Measurements from ENCODE around the gene HNRNPK.

HNRNPK gene

DNA sequence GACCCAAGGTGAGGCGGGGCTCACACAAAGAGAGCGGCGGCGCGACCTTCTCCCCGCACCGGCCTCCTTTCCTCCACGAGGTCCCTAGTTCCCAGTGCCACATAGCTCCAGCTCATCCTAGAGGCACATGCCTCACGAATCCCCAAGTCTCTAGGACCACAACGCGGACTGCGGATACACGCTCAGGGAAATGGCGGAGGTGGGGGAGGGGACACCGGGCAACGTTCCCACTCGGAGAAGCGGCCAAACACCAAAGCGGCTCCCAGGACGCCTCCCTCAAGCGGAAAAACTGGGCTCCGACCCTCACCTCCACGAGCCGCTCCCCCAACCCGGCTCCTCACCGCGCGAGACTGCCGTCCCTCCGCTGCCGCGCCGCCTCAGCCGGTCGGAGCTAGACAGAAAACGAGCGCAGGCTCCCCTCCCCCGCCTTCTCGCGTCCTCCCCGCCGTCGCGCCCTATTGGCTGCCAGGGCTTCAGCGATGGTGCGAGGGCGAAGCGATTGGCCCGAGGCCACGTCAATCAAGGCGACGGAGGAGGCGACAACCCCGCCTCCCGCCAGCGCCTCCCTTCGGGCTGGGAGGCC is at the start of gene HNRNPK:
Gene HNRNPK, minus strand, starts transcription at position 404 of the 583 bp plus-strand sequence. CDS start 1,963 bp downstream, outside the sequence.
- DNase-seq (ENCODE audit: low read depth) = peak; percentile 98

DNA sequence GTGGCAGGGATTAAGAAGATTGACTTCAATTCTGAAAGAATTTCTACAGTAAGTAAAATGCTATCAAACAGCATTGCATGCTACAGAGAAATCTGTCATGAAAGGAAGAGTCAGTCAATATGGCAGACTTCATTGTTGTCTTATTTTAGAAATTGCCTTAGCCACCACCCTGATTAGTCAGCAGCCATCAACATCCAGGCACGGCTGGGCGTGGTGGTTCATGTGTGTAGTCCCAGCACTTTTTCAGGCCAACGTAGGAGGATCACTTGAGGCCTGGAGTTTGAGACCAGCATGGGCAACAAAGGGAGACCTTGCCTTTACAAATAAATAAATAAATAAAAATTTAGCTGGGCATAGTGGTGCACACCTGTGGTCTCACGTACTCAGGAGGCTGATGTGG is 47.2 kb upstream of the HNRNPK start:
- no peak for DNase-seq (ENCODE audit: low read depth)

DNA sequence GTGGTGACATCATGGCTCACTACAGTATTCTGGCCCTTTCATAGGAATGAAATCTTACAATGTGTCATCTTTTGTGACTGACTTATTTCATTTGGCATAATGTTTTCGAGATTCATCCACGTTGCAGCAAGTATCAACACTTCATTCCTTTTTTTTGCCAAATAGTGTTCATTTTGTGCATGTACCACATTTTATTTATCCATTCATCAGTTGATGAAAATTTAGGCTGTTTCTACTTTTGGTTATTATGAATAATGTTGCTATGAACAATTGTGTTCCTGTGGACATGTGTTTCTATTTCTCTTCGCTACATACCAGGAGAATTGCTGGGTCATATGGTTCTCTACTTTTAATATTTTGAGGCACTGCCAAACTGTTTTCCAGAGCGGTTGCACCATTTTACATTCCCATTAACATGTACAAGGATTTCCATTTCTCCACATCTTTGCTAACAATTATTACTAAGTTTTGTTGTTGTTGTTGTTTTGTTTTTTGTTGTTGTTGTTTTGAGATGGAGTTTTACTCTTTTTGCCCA is 44.1 kb upstream of the HNRNPK start:
- no peak for DNase-seq (ENCODE audit: low read depth)

DNA sequence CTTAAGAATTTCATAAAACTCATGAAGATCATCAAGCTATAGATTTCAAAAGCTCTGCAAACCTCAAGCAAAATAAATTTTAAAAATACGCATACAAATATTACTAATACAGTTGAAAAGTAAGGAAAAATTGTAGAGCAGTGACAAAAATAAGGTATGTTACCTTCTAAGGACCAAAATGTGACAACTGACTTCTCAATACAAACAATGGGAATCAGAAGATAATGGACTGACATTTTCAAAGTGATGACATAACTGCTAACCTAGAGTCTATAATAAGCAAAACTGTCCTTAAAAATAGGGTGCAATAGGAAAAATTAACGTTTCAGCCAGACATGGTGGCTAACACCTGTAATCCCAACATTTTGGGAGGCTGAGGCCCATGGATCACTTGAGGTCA is 27.6 kb upstream of the HNRNPK start:
- no peak for DNase-seq (ENCODE audit: low read depth)

DNA sequence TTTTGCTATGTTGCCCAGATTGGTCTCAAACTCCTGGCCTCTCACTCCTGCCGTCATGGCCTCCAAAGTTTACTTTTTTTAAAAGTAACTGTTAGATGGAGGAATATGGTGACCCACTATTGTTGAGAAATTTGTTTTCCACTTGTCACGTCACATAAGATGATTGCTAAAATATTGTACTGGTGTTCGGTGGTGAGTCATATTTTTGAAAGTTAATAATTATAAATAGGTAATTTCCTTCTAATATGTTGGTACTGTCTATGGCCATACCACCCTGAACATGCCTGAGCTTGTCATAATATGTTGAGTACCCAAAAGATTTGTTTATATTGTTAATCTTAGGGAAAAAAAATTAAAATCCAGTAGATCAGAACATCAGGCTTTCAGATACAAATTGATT is 23.2 kb upstream of the HNRNPK start:
- DNase-seq (ENCODE audit: low read depth) = no peak

DNA sequence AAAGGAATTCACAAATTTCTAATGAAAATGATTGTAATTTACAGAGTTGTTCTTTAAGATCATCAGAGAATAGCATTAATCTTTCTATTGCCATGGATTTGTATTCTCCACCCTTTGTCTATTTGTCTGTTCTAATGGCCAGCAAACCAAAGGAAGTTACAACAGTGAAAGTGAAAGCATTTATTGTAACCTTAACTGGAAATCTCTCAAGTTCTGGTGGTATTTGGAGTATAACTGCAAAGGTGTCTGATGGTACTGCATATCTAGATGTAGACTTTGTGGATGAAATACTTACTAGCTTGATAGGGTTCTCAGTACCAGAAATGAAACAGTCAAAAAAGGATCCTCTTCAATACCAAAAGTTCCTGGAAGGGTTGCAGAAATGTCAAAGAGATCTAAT is 22.3 kb upstream of the HNRNPK start:
- peak; percentile 53 for DNase-seq (ENCODE audit: low read depth)

DNA sequence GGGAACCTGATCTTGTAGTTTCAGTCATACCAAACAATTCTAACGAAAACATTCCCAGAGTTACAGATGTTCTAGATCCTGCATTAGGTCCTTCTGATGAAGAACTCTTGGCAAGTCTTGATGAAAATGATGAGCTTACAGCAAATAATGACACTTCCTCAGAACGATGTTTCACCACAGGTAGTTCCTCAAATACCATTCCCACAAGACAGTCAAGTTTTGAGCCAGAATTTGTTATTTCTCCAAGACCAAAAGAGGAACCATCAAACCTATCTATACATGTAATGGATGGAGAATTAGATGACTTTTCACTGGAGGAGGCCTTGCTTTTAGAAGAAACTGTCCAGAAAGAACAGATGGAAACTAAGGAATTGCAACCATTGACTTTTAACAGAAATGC is 21.6 kb upstream of the HNRNPK start:
- no peak for DNase-seq (ENCODE audit: low read depth)

DNA sequence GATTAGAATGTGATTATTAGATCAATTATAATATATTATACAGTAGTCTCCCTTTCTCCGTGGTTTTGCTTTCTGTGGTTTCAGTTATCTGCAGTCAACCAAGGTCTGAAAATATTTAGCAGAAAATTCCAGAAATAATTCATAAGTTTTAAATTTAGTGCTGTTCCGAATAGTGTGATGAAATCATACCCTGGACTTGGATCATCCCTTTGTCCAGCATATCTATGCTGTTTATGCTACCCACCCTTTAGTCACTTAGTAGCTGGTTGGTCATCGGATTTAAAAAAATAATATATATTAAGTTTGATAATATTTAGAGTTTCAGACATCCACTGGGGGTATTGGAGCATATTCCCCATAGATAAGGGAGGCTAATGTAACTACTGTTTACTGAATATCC is 20.2 kb upstream of the HNRNPK start:
- DNase-seq (ENCODE audit: low read depth) = peak; percentile 19

DNA sequence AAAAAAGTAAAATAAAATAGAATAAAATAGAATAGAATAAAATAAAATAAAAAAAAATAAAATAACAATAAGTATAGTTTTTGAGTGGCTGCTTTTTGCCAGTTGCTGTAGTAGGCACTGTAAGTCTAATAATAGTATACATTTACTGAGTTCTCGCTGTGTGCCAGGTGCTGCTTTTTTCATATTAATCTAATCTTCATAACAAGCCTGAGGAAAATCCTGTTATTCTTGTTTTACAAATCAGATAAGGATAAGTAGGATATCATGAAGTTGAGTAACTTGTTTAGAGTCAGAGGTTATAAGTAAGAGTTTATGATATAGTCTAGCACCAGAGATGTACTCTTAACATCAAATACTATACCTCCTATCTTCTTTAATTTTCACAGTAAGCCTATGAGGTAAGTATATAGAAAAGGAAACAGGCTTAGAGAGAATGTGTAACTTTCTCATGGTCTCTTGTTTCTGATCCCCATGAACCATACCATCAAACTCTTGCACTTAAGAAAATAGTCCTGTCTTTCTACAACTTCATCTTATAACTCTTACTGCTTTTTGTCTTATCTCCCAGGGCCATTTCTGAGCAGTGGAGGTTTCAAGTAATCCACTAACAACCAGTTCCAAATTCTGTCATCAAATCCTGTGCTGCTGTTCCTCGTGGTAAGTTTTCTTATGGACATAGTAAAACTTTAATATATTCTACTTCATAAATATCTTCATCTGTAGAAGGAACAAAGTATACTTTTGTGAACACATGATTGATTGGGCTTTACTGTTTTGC is 19.3 kb upstream of the HNRNPK start:
- DNase-seq (ENCODE audit: low read depth) = no peak

DNA sequence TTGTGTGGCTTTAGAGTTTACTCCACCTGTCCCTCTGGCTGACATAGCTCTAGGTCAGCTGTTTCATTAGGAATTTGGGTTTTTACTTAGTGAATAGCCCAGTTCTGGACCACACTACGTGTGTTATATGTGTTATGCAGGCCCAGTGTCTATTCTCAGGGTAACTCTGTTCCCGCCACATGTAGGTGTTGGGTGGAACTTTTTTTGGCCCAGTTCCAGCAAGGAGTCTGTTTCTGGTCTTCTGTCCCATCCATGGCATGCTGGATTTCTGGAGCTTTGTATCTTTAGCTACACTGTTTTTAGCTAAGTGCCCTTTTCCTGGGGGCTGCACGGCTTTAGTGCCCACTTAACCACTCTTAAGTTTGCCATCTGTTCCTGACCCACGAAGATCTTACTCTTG is 16.1 kb upstream of the HNRNPK start:
- DNase-seq (ENCODE audit: low read depth) = no peak

DNA sequence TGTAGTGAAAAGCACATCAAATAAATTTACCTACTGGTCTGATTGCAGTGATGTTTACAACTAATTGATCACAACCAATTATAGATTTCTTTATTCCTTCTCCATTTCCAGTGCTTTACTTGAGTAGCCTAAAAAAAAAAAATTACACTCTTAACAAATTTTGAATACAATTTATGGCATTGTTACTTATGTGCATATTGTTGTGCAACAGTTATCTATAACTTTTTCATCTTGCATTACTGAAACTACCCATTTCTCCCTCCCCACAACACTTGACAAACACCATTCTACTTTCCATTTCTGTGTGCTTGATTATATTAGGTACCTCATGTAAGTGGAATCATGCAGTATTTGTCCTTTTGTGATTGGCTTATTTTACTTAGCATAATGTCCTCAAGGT is 12.9 kb upstream of the HNRNPK start:
- DNase-seq (ENCODE audit: low read depth) = no peak

DNA sequence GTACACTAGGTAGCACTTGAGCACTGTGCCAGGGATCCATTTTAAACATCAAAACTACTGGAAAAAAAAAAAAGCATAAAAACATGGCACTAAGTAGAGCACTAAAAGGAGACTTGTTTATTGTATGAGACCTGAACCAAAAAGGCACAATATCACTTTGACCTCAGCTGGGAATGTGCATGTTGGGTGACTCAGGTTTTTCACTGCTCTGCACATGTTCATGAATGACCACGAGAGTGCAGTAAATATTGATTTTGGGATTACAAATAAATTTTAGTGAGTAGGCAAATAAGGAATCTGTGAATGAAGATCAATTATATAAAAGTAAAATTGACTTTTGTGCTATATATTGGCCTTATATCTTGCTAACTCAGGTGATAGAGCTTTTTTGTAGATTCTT is 12.4 kb upstream of the HNRNPK start:
- peak; percentile 58 for DNase-seq (ENCODE audit: low read depth)

DNA sequence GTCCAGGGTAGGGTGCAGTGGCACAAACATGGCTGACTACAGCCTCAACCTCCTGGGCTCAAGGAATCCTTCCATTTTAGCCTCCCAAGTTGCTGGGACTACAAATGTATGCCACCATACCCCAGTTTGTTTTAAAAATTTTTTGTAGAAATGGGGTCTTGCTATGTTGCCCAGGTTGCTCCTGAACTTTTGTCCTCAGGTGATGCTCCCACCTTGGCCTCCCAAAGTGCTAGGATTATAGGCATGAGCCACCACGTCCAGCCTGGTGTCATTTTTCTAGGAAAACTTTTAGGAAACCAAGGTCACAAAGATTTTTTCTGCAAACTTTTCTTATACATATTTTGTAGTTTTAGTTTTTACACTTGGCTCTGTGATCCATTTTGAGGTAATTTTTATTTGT is 11.3 kb upstream of the HNRNPK start:
- no peak for DNase-seq (ENCODE audit: low read depth)

DNA sequence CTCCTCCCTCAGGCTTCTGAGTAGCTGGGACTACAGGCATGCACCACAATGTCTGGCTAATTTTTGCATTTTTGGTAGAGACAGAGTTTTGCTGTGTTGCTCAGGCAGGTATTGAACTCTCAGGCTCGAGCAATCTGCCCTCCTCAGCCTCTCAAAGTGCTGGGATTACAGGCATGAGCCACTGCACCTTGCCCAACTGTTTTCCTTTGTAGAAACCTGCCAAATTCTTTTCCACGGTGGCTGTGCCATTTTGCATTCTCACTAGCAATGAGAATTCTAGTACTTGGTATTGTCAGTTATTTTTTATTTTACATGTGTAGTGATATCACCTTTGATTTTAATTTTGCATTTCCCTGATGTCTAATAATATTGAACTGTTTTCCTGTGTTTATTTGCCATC is 8.4 kb upstream of the HNRNPK start:
- no peak for DNase-seq (ENCODE audit: low read depth)

DNA sequence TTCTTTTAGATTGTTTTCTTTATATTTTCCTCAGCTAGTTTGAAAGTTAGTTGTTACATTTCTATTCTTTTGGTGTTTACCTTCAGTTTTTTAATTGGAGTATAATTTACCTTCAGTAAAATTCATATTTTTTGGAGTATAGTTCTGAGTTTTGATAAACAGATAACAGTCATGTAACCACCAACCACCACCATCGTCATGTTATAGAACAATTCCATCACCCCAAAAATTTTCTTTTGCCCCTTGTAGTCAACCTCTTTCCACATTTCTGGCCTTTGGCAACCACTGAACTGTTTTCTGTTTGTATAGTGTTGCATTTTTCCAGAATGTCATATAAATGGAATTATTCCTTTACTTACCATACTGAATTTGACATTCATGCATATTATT is 7.4 kb upstream of the HNRNPK start:
- no peak for DNase-seq (ENCODE audit: low read depth)

DNA sequence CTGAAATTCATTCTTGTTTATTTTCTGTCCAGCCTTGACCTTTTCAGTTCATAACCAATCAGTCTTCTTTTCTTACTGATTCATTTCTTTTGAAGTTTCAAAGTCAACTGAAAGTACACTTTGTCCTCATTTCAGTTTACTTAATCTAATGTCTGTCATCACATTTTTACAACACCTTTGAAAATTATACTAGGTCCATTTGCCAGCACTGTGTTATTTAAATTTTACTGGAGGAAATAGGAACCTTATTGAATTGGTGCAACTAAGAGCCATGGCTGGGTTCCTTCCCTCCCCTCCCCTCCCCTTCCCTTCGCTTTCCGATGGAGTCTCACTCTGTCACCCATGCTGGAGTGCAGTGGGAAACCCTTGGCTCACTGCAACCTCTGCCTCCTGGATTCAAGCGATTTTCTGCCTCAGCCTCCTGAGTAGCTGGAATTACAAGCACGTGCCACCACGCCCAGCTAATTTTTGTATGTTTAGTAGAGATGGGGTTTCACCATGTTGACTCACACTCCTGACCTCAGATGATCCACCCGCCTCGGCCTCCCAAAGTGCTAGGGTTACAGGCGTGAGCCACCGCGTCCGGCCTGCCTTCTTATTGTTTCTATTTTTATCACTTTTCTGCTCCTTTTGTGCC is 6.9 kb upstream of the HNRNPK start:
- DNase-seq (ENCODE audit: low read depth) = peak; percentile 56

DNA sequence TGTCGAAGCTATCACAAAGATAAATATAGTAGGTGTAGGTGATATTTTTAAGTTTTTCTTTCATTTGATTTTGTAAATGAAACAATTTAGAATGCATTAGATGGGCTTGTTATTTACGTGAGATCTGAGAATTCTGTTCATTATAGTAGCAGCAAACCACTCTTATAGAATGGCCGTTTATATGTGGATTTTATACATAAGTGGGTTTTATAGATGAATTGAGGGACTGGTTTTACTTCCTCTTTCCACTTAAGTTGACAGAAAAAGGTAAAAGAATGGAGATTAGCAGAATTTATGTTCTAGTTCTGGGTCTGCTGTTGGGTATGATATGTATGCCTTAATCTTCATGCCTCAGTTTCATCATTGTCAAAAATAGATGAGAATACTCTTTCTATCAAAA is 6.2 kb upstream of the HNRNPK start:
- no peak for DNase-seq (ENCODE audit: low read depth)

DNA sequence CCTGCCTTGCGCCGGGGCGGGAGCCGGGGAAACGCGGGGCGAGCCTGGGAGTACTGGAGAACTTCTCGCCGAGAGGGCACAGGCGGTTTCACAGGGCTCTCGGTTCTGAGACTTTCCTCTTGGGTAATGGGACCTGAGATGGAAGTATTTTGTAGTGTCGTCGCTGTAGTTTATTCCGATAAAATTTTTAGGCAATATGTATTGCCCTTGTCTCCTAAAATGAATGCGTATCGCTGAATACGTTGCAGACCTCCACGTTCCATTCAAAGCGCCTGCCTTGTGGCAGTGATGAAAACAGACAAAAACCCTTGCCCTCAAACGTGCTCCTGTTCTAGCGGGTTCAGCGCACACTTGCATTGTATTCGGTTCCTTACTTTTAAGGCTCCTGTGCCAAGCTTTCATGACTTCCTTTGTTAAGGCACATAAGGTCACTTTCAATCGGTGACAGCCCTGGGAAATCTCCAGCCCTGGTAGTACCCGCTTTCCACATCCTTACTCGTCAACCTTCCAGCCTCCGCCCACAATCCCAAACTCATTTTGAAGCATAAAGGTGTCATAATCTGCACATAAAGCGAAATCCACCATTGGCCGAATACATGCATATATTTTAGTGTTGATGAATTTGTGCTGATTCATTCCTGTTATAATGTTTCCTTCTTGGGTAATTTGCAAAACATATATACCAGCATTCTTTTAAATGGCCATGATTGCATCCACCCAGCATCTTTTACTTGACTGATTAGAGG is 1.3 kb upstream of the HNRNPK start:
- peak; percentile 65 for DNase-seq (ENCODE audit: low read depth)

DNA sequence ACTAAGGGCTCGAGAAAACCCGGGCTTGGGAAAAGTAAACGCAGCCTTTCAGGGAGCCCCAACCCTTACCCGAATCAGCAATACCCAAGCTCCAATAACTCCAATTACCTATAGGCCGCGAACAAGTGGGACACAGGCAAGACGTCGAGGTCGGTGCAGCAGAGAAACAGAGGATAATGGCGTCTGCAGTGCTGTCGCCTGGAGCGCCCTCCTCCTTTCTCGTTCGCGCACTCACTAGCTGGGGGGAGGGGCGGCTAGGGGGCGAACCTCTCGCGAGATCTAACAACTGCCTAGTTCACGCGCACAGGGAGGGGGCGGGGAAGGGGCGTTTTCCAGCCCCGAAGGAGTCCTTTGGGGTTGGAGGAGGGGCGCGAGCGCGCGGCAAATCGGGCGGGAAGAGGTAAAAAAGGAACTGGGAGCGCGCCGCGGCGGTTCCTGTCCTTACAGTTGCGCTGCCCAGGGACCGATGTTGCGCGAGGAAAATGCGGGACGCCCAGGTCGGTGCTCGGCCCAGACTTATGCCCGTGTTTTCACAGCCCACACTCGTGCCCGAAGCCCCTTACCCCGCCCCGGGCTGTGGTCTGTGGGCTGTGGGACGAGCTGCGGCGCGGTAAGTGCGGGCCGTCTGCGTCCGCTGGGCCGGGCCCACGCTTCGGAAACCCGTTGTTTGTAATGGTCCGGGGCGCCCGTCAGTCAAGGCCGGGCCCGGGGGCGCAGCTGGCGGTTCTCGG is 545 bp upstream of the HNRNPK start, which contains the start of gene RMI1:
Gene RMI1, plus strand, starts transcription at position 411 of the 731 bp plus-strand sequence. CDS start 20,182 bp downstream, outside the sequence.
- DNase-seq (ENCODE audit: low read depth) = peak; percentile 97

DNA sequence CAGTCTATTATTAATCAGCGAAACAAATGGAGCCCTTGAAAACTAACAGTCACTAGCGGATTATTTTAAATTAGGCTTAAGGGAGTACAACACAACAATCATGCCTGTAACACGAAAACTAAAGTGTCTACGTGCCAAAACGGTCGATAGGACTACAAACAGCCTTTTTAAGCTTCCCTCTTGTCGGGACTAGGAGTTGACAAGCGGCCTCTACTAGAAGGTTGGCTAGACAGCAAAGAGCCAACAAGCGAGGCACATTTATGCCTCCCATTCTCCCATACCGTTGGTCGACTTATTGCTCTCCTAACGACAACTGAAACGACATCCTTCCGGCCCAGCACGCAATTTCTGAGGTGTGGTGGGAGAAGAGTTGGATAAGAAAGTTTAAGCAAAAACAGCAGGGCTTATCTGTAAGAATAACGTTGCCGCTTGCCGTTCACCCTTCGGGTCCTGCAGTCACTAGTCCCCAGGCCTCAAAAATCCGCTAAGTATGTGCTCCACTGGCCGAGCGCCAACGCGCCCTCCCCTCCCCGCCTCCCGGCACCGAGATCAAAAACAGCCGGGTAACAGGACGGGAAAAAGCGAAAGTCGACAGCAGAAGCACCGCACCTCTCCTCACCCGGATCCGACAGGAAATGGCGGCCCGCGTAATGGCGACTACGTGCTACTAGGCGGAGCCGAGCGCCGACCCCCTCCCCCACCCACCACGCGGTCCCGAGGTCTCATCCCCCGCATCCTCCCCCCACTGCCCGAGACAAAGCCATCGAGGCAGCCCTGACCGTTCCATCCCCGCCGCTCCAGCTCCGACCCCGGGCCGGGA is 813 bp downstream of the HNRNPK start:
- peak; percentile 80 for DNase-seq (ENCODE audit: low read depth)

DNA sequence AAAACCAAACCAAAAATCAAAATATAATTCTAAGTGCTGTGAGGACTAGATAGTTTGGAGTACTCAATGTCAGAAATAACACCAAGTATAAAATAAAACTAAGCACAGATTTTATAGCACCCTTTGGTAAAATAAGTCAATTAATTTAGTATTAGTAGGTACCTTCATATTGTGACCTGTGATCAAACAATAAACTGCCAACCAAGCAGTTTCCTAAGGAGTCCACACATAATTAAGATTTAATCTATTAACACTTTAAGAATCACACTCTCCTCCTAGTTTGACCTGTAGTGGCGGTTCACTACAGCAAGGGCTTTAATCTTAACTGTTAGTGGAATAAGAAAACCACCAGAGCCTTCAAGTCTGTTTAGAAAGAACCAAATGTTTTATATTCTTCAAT is 2.8 kb downstream of the HNRNPK start:
- DNase-seq (ENCODE audit: low read depth) = no peak

Data from iris pigment epithelial cell (primary cell).